Vagina (tissue), 2 donors: ENCODE data around the gene DCUN1D2. TPM values are rescaled to one million over a fixed set of nuclear protein-coding genes. Genes with fewer than 3 reads are reported as not detected.

ENCODE experiments used
- DNase-seq, 2 donors: peaks; one replicate each; pipeline ENCODE4 v3.0.0-alpha.2; 2017; ENCODE audit errors: extremely low spot score in 2 of 2
- H3K27ac ChIP-seq: fragments of 200-600 bp; sonication (generic); one replicate; pipeline ENCODE4 v1.5.1; 2019
- H3K27me3 ChIP-seq: fragments of 200-600 bp; sonication (generic); one replicate; pipeline ENCODE4 v1.5.1; 2019
- H3K36me3 ChIP-seq, 2 donors: fragments of 200-600 bp; sonication (generic); one replicate each; pipeline ENCODE4 v1.5.1; 2017 to 2019
- H3K4me1 ChIP-seq: fragments of 200-600 bp; sonication (generic); one replicate; pipeline ENCODE4 v1.5.1; 2019
- H3K4me3 ChIP-seq, 2 donors: fragments of 200-600 bp; sonication (generic); 1 replicate in 1 of 2; 2 replicates in 1 of 2; pipeline ENCODE4 v1.5.1; 2016 to 2019
- H3K9me3 ChIP-seq: fragments of 200-600 bp; sonication (generic); one replicate; pipeline ENCODE4 v1.5.1; 2019
- POLR2A ChIP-seq, 2 donors: fragments of 450-650 bp; IDR thresholded peaks; one replicate each; pipeline ENCODE4 v1.6.1; 2017; ENCODE audit warnings: antibody characterized with exemption in 2 of 2, mild to moderate bottlenecking in 2 of 2, moderate library complexity in 2 of 2
- POLR2AphosphoS5 ChIP-seq, 2 donors: sonication (generic); formaldehyde crosslinking; IDR thresholded peaks; one replicate each; pipeline ENCODE4 v1.9.0; 2017; ENCODE audit warnings: antibody characterized with exemption in 2 of 2, mild to moderate bottlenecking in 2 of 2, low read depth in 1 of 2; ENCODE audit not compliant: insufficient read depth in 1 of 2
- intact Hi-C: fragments of 100-400 bp; cut with DNase I; formaldehyde crosslinking; loops from one replicate; pipeline ENCODE4 v1.15.1; 2023
- total RNA-seq: library from RNA; depleted of rRNA; stranded (reverse); fragments of >200 nt; gene quantifications from one replicate; pipeline ENCODE4 v1.2.3, GENCODE V29; 2016
- TF ChIP-seq, protein P1 (sequence below), 3 experiments: fragments of 450-650 bp in 2 of 3; fragments of 200-600 bp in 1 of 3; sonication (generic) in 1 of 3; IDR thresholded peaks; one replicate each; pipeline ENCODE4 v1.5.1; 2017 to 2019; ENCODE audit warnings: antibody characterized with exemption in 3 of 3, mild to moderate bottlenecking in 2 of 3, moderate library complexity in 2 of 3

The DCUN1D2 gene
- total RNA-seq, 1 donor from 2014 or later, result 13.3 TPM

DNA sequence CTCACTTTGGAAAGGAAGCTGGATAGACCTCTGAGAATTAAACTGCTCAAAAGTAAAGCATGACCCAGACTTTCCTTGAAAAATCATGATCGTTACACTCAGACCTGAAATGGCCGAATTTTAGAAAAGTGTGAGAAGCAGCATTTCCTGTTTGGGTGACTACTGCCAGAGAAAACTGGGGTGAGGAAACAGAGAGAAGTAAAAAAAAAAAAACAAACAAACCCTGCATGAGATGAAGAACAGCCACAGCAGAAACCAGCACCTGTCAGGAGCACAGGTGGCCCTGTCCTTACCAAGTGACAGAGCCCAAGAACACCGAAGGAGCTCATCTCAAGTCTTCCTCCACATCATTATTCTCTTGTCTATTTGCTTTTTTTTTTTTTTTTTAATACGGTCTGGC lies 25.2 kb downstream of the DCUN1D2 start:
- no peaks in the 10 kb centered on the region for H3K4me1 ChIP-seq
- H3K27ac ChIP-seq, result no peak overlapping the region
- DNase-seq, result no peak
- no peaks in the 10 kb centered on the region for H3K27me3 ChIP-seq
- TF ChIP-seq, protein P1, sequence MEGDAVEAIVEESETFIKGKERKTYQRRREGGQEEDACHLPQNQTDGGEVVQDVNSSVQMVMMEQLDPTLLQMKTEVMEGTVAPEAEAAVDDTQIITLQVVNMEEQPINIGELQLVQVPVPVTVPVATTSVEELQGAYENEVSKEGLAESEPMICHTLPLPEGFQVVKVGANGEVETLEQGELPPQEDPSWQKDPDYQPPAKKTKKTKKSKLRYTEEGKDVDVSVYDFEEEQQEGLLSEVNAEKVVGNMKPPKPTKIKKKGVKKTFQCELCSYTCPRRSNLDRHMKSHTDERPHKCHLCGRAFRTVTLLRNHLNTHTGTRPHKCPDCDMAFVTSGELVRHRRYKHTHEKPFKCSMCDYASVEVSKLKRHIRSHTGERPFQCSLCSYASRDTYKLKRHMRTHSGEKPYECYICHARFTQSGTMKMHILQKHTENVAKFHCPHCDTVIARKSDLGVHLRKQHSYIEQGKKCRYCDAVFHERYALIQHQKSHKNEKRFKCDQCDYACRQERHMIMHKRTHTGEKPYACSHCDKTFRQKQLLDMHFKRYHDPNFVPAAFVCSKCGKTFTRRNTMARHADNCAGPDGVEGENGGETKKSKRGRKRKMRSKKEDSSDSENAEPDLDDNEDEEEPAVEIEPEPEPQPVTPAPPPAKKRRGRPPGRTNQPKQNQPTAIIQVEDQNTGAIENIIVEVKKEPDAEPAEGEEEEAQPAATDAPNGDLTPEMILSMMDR (IDR thresholded peaks at IDR 0.05), result no peak
- no peak for TF ChIP-seq POLR2A (IDR thresholded peaks at IDR 0.05)
- no peak for TF ChIP-seq POLR2AphosphoS5 (IDR thresholded peaks at IDR 0.05; ENCODE audit: insufficient read depth in 1 of 2, low read depth in 1 of 2)
- H3K9me3 ChIP-seq, result no peaks in the 10 kb centered on the region
- H3K4me3 ChIP-seq, result no peak overlapping the region
- intact Hi-C loops, result no loop called here
- peaks cover 0 to 13% of the 10 kb centered on the region in 2 donors for H3K36me3 ChIP-seq

GRCh38 chr13:113464476-113464875 lies 26.0 kb downstream of the DCUN1D2 start:
- Histone ChIP-seq H3K4me1 (no peaks in the 10 kb centered on the region), H3K27ac (no peak overlapping the region), H3K36me3 (peaks cover 0 to 21% of the 10 kb centered on the region in 2 donors), H3K9me3 (no peaks in the 10 kb centered on the region), H3K4me3 (no peak overlapping the region), H3K27me3 (no peaks in the 10 kb centered on the region)
- DNase-seq, result no peak
- TF ChIP-seq, protein P1 (IDR thresholded peaks at IDR 0.05), result no peak
- TF ChIP-seq POLR2A (IDR thresholded peaks at IDR 0.05) (no peak), POLR2AphosphoS5 (IDR thresholded peaks at IDR 0.05; ENCODE audit: insufficient read depth in 1 of 2, low read depth in 1 of 2) (no peak)
- intact Hi-C loops, result no loop called here

- Histone ChIP-seq H3K27me3 (no peaks in the 10 kb centered on the region), H3K36me3 (peaks cover 0 to 43% of the 10 kb centered on the region in 2 donors)
- intact Hi-C loops, result no loop called here
Observed at GRCh38 chr13:113461022-113461751, 29.3 kb downstream of the DCUN1D2 start.

DNA sequence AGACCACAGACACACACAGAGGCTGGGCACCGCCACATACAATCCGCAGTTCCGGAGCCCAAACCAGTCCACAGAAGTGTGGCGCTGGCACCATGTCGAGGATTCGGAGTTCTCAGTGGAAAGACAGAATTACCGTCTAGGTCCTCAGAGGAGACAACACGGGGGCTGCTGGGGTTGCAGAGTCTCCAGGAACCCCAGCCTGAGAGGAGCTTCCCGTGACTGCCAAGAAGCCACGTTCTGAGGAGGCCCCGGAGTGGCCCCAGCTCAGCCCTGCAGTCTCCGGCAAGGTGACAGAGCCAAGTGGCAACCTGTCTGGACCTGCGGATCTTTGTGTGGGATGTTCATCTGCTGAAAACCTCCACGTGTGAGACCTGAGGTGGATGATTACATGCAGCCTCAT lies 29.9 kb downstream of the DCUN1D2 start:
- no peak for DNase-seq
- Histone ChIP-seq H3K27me3 (no peaks in the 10 kb centered on the region), H3K4me3 (no peak overlapping the region), H3K36me3 (peaks cover 0 to 44% of the 10 kb centered on the region in 2 donors), H3K9me3 (no peaks in the 10 kb centered on the region), H3K4me1 (no peaks in the 10 kb centered on the region), H3K27ac (no peak overlapping the region)
- TF ChIP-seq, protein P1 (IDR thresholded peaks at IDR 0.05), result no peak
- TF ChIP-seq POLR2AphosphoS5 (IDR thresholded peaks at IDR 0.05; ENCODE audit: insufficient read depth in 1 of 2, low read depth in 1 of 2), result no peak
- no peak for TF ChIP-seq POLR2A (IDR thresholded peaks at IDR 0.05)
- intact Hi-C loops, result no loop called here

More at GRCh38 chr13:113461022-113461751, 29.3 kb downstream of the DCUN1D2 start:
- TF ChIP-seq, protein P1 (IDR thresholded peaks at IDR 0.05), result no peak
- no peak for TF ChIP-seq POLR2AphosphoS5 (IDR thresholded peaks at IDR 0.05; ENCODE audit: insufficient read depth in 1 of 2, low read depth in 1 of 2)
- H3K4me3 ChIP-seq, result no peak overlapping the region
- no peak overlapping the region for H3K27ac ChIP-seq
- DNase-seq, result no peak
- H3K9me3 ChIP-seq, result no peaks in the 10 kb centered on the region
- no peaks in the 10 kb centered on the region for H3K4me1 ChIP-seq

- no peak overlapping the region for H3K27ac ChIP-seq
- H3K4me1 ChIP-seq, result no peaks in the 10 kb centered on the region
- H3K4me3 ChIP-seq, result no peak overlapping the region
- peaks cover 0 to 48% of the 10 kb centered on the region in 2 donors for H3K36me3 ChIP-seq
- intact Hi-C loops, result no loop called here
- no peak for TF ChIP-seq POLR2A (IDR thresholded peaks at IDR 0.05)
- TF ChIP-seq POLR2AphosphoS5 (IDR thresholded peaks at IDR 0.05; ENCODE audit: insufficient read depth in 1 of 2, low read depth in 1 of 2), result no peak
- TF ChIP-seq, protein P1 (IDR thresholded peaks at IDR 0.05), result no peak
- H3K27me3 ChIP-seq, result no peaks in the 10 kb centered on the region
- no peak for DNase-seq
- H3K9me3 ChIP-seq, result no peaks in the 10 kb centered on the region
Observed at GRCh38 chr13:113460064-113460555, 30.4 kb downstream of the DCUN1D2 start.
